Type B pancreatic cell (in vitro differentiated cells): Measurements from ENCODE around the gene SUN3. TPM values are rescaled to one million over a fixed set of nuclear protein-coding genes. Genes with fewer than 3 reads are reported as not detected.
"Not testable (repeated sequence)": the region's sequence is repeated elsewhere in the genome, so short reads cannot be mapped to it uniquely, and the experiment has no call there.

ENCODE experiments used
- DNase-seq: peaks from one replicate; pipeline ENCODE4 v3.0.0; 2021; ENCODE audit warnings: mixed read lengths; ENCODE audit not compliant: unreplicated experiment; ENCODE audit errors: extremely low spot score
- H3K27ac Mint-ChIP-seq: 2 replicates; pipeline ENCODE4 v1.8.0; 2021; ENCODE audit warnings: mild to moderate bottlenecking, mixed read lengths
- H3K27me3 Mint-ChIP-seq: 2 replicates; pipeline ENCODE4 v1.8.0; 2021; ENCODE audit warnings: mixed read lengths
- H3K36me3 Mint-ChIP-seq: 2 replicates; pipeline ENCODE4 v1.8.0; 2021; ENCODE audit warnings: mixed read lengths
- H3K4me1 Mint-ChIP-seq: one replicate; pipeline ENCODE4 v1.8.0; 2021; ENCODE audit warnings: mixed read lengths; ENCODE audit not compliant: unreplicated experiment
- H3K4me3 Mint-ChIP-seq: 2 replicates; pipeline ENCODE4 v1.8.0; 2021; ENCODE audit warnings: mild to moderate bottlenecking, mixed read lengths
- H3K9me3 Mint-ChIP-seq: 2 replicates; pipeline ENCODE4 v1.8.0; 2021; ENCODE audit warnings: mixed read lengths
- CTCF ChIP-seq: fragments of 200-600 bp; sonication (generic); conservative IDR thresholded peaks from 2 replicates; pipeline ENCODE4 v1.5.0; 2021; ENCODE audit warnings: antibody characterized with exemption, mild to moderate bottlenecking
- total RNA-seq: library from RNA; stranded (reverse); gene quantifications from 2 replicates; pipeline ENCODE4 v1.2.1, GENCODE V29; 2021; ENCODE audit warnings: low replicate concordance

SUN3 gene
- total RNA-seq, 1 donor from 2014 or later, result not detected

- TF ChIP-seq CTCF, result no peak
- Mint-ChIP-seq H3K4me1 (no peaks in the 10 kb centered on the region), H3K27ac (no peak overlapping the region), H3K36me3 (no peaks in the 10 kb centered on the region), H3K27me3 (no peaks in the 10 kb centered on the region), H3K4me3 (no peak overlapping the region), H3K9me3 (no peaks in the 10 kb centered on the region)
- DNase-seq, result no peak
Observed at GRCh38 chr7:48009954-48010353, 19.0 kb downstream of the SUN3 start.

DNA sequence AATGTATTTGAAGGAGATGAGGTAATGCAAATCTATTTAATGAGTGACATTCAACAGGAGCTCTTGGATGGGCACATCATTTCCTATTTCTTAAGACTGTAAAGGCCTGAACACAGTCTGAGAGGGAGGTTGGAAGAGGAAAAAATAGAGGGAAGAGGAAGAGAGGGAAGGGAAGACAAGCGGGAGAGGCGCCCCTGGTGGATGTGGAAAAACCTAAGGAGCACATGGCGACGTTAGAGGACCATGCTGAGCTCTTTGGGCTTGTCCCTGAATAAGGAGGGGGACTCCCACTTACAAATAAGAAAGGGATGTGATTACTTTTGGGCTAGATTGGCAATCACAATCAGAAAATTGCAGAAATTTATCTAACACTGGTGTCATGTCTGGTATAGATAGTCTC, 19.6 kb downstream of the SUN3 start:
- H3K27ac Mint-ChIP-seq, result no peak overlapping the region
- no peaks in the 10 kb centered on the region for H3K27me3 Mint-ChIP-seq
- H3K4me1 Mint-ChIP-seq, result no peaks in the 10 kb centered on the region
- H3K36me3 Mint-ChIP-seq, result no peaks in the 10 kb centered on the region
- DNase-seq, result no peak
- no peak overlapping the region for H3K4me3 Mint-ChIP-seq
- no peaks in the 10 kb centered on the region for H3K9me3 Mint-ChIP-seq
- no peak for TF ChIP-seq CTCF

- no peak for DNase-seq
- Mint-ChIP-seq H3K4me1 (no peaks in the 10 kb centered on the region), H3K36me3 (no peaks in the 10 kb centered on the region), H3K27ac (no peak overlapping the region), H3K4me3 (no peak overlapping the region), H3K27me3 (no peaks in the 10 kb centered on the region), H3K9me3 (peaks cover 7% of the 10 kb centered on the region)
- TF ChIP-seq CTCF, result no peak
Observed at GRCh38 chr7:48006866-48007265, 22.0 kb downstream of the SUN3 start.

DNA sequence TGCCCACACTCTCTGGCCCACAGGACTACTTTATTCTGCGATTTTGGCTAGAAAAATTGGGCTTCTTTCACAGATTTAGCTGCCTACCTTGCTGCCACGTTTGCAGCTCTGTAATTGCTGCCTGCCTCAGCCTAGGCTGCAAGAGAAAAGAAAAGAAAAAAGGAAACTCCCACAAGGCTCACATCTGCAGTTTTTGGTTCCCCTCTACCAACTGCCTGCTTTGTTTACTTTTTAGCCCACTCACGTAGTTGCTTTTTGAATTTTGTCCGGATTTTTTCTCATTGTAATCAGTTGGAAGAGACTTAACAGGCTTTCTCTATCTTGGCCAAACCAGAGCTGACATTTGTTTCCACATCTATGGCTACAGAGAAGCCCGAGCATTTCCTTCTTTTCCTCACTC, 24.3 kb downstream of the SUN3 start:
- no peak for TF ChIP-seq CTCF
- no peaks in the 10 kb centered on the region for H3K36me3 Mint-ChIP-seq
- no peaks in the 10 kb centered on the region for H3K27me3 Mint-ChIP-seq
- no peak overlapping the region for H3K4me3 Mint-ChIP-seq
- DNase-seq, result no peak
- H3K4me1 Mint-ChIP-seq, result no peaks in the 10 kb centered on the region
- H3K9me3 Mint-ChIP-seq, result peaks cover 7% of the 10 kb centered on the region
- no peak overlapping the region for H3K27ac Mint-ChIP-seq

GRCh38 chr7:48004032-48004431, 24.9 kb downstream of the SUN3 start:
- H3K27me3 Mint-ChIP-seq, result no peaks in the 10 kb centered on the region
- H3K36me3 Mint-ChIP-seq, result no peaks in the 10 kb centered on the region
- no peak for DNase-seq
- H3K4me3 Mint-ChIP-seq, result no peak overlapping the region
- no peak for TF ChIP-seq CTCF
- H3K27ac Mint-ChIP-seq, result no peak overlapping the region
- H3K9me3 Mint-ChIP-seq, result peaks cover 7% of the 10 kb centered on the region
- H3K4me1 Mint-ChIP-seq, result no peaks in the 10 kb centered on the region

DNA sequence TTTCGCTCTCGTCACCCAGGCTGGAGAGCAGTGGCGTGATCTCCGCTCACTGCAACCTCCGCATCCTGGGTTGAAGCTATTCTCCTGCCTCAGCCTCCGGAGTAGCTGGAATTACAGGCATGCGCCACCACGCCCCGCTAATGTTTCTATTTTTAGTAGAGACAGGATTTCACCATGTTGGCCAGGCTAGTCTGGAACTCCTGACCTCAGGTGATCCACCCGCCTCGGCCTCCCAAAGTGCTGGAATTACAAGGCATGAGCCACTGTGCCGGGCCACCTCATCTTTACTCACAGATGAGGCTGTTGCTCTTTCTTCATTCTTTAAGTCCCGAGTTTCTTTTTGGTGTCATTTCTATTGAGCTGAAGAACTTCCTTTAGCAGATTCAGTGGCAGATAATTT, 28.7 kb downstream of the SUN3 start:
- DNase-seq, H3K4me1 Mint-ChIP-seq, H3K9me3 Mint-ChIP-seq, H3K36me3 Mint-ChIP-seq, H3K27ac Mint-ChIP-seq, H3K4me3 Mint-ChIP-seq, H3K27me3 Mint-ChIP-seq: not testable (repeated sequence)
